K562 (cell line): ENCODE measurements around the gene ANKRD13A. TPM values are rescaled to one million over a fixed set of nuclear protein-coding genes. Genes with fewer than 3 reads are reported as not detected.

ENCODE experiments used
- GTF2E2 ChIP-seq: fragments of 200-800 bp; sonication (Bioruptor generic); IDR thresholded peaks from 2 replicates; pipeline ENCODE4 v1.6.1; 2016; ENCODE audit warnings: missing genetic modification characterization, missing compliant biosample characterization
- REST ChIP-seq, 2 experiments: fragments of 450-650 bp; formaldehyde crosslinking in 1 of 2; IDR thresholded peaks; 2 replicates each; pipeline versions ENCODE4 v1.4.0 to v1.6.1; 2014 to 2020; ENCODE audit warnings: mild to moderate bottlenecking in 2 of 2, borderline replicate concordance in 1 of 2, low read depth in 1 of 2
- SIX5 ChIP-seq, 2 experiments: IDR thresholded peaks; 2 replicates each; pipeline ENCODE4 v1.6.1; 2011; ENCODE audit warnings: low read length in 2 of 2, borderline replicate concordance in 1 of 2, low read depth in 1 of 2, mild to moderate bottlenecking in 1 of 2, moderate library complexity in 1 of 2; ENCODE audit not compliant: insufficient read depth in 1 of 2
- ZBTB26 ChIP-seq: fragments of 450-650 bp; formaldehyde crosslinking; IDR thresholded peaks from 2 replicates; pipeline ENCODE4 v1.4.0; 2022; ENCODE audit warnings: missing genetic modification characterization
- ZNF175 ChIP-seq: fragments of 200-800 bp; sonication (Bioruptor generic); IDR thresholded peaks from 2 replicates; pipeline ENCODE4 v1.6.1; 2016; ENCODE audit warnings: low read depth, mild to moderate bottlenecking, missing genetic modification characterization, missing compliant biosample characterization
- polyA plus RNA-seq, 8 experiments: library from polyadenylated mRNA; depleted of rRNA in 4 of 8; stranded (reverse) in 5 of 8; unstranded in 3 of 8; fragments of >200 nt; fragmentation: Nextera tagmentation in 2 of 8; fragmentation: Illumina TruSeq in 1 of 8; extraction: Ambion mirVana in 2 of 8; extraction: Trizol in 1 of 8; gene quantifications; 2 replicates each; pipeline versions ENCODE4 v1.2.1 to v1.2.3, GENCODE V29; 2011 to 2014; ENCODE audit warnings: inconsistent platforms in 1 of 8, missing spikeins in 1 of 8
- total RNA-seq, 7 experiments: library from RNA; depleted of rRNA in 6 of 7; stranded (reverse); fragments of >200 nt in 6 of 7; fragmentation: Illumina TruSeq in 2 of 7; extraction: Trizol in 2 of 7; gene quantifications; 2 replicates each; pipeline versions ENCODE4 v1.2.1 to v1.2.3, GENCODE V29; 2011 to 2021; ENCODE audit warnings: low replicate concordance in 1 of 7

Gene ANKRD13A
- total and polyA plus RNA-seq, 9 of the 15 experiments (the other 6 are each of a cell fraction or from before 2014, with no cell fraction given), result 5.0 to 55.0 (median 41.5) TPM

- no peak for TF ChIP-seq ZNF175
- no peak for TF ChIP-seq REST (IDR thresholded peaks at IDR 0.05; ENCODE audit: borderline replicate concordance)
- no peak for TF ChIP-seq REST (CRISPR knock-in tag; IDR thresholded peaks at IDR 0.05; ENCODE audit: low read depth)
- no peak for TF ChIP-seq GTF2E2 (tag)
- no peak for TF ChIP-seq SIX5 (IDR thresholded peaks at IDR 0.05; ENCODE audit: borderline replicate concordance in 1 of 2, insufficient read depth in 1 of 2, low read depth in 1 of 2, low read length in 2 of 2)
- no peak for TF ChIP-seq ZBTB26 (CRISPR knock-in tag)
Measured at GRCh38 chr12:110024051-110024450, 24.8 kb downstream of the ANKRD13A start (continued).
